ENCODE results near the gene COG4.

DNA sequence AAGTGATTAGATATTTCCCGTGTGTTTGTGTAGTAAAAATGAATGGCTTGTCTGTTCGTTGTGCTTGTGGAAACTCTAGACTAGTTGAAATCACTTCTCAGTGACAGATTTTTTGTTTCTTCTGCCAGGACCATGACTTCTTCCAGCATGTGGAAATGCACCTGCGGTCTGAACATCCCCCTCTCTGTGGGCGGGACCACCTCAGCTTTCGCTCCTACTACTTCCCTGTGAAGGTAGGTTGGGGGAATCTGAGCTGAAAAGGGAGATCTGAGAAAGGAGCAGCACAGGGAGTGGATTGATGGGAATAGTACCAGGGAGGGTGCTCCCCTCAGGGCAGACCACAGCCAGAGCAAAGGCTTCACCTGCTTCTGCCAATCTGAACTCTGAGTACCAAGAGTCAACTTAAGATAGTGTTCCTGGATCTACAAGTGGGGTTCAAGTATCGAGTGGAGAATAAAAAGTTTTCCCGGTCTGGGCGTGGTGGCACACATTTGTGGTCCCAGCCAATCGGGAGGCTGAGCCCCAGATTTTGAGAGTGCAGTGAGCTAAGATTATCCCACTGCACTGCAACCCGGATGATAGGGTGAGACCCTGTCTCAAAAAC lies 47.7 kb upstream of the COG4 start:
- TF ChIP-seq POLR2AphosphoS5 (IDR thresholded peaks at IDR 0.05), result no peak
- TF ChIP-seq, protein P1, sequence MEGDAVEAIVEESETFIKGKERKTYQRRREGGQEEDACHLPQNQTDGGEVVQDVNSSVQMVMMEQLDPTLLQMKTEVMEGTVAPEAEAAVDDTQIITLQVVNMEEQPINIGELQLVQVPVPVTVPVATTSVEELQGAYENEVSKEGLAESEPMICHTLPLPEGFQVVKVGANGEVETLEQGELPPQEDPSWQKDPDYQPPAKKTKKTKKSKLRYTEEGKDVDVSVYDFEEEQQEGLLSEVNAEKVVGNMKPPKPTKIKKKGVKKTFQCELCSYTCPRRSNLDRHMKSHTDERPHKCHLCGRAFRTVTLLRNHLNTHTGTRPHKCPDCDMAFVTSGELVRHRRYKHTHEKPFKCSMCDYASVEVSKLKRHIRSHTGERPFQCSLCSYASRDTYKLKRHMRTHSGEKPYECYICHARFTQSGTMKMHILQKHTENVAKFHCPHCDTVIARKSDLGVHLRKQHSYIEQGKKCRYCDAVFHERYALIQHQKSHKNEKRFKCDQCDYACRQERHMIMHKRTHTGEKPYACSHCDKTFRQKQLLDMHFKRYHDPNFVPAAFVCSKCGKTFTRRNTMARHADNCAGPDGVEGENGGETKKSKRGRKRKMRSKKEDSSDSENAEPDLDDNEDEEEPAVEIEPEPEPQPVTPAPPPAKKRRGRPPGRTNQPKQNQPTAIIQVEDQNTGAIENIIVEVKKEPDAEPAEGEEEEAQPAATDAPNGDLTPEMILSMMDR (IDR thresholded peaks at IDR 0.05), result no peak

All from breast epithelium (tissue), 3 donors.